Measurements from ENCODE around the gene SRRM4.

- TF ChIP-seq CTCF (IDR thresholded peaks at IDR 0.05; ENCODE audit: low read length) (no peak), EZH2 (IDR thresholded peaks at IDR 0.05; ENCODE audit: borderline replicate concordance, low read length) (no peak)
Measured at GRCh38 chr12:119171291-119171690, 189.9 kb downstream of the SRRM4 start.

Data from OCI-LY1 (cell line).